PC-9 (cell line): ENCODE data around the gene MAPKAP1. TPM values are rescaled to one million over a fixed set of nuclear protein-coding genes. Genes with fewer than 3 reads are reported as not detected.

Experiments used
- BruUV-seq: library from RNA; stranded (reverse); fragments of 400-500 nt; replicated peaks from 2 replicates; lab custom pipeline; 2021; lab: Mats Ljungman, UMichigan
- CTCF ChIA-PET: fragments of 300-600 bp; sonication (Branson Sonifier 250); formaldehyde crosslinking; loops from one replicate; lab custom pipeline; 2022; ENCODE audit warnings: antibody characterized with exemption; lab: Charles Lee
- POLR2A ChIA-PET: fragments of 300-600 bp; sonication (Branson Sonifier 250); formaldehyde crosslinking; loops from one replicate; lab custom pipeline; 2022; ENCODE audit warnings: antibody characterized with exemption; ENCODE audit not compliant: unreplicated experiment; lab: Charles Lee
- DNase-seq, 2 experiments: peaks; one replicate each; pipeline versions ENCODE4 v3.0.0 to v3.0.0-alpha.2; 2015 to 2022; ENCODE audit warnings: mixed read lengths in 1 of 2
- H2AFZ ChIP-seq: fragments of 200-600 bp; sonication (generic); 2 replicates; pipeline ENCODE4 v1.8.1; 2017; ENCODE audit warnings: antibody characterized with exemption
- H3F3A ChIP-seq: fragments of 200-600 bp; sonication (generic); 2 replicates; pipeline ENCODE4 v1.8.1; 2017; ENCODE audit warnings: antibody characterized with exemption, mild to moderate bottlenecking, low read depth; ENCODE audit not compliant: insufficient read depth
- H3K27ac ChIP-seq: fragments of 200-600 bp; sonication (generic); 2 replicates; pipeline ENCODE4 v1.6.1; 2016; ENCODE audit warnings: mixed run types
- H3K27me3 ChIP-seq: fragments of 200-600 bp; sonication (generic); 2 replicates; pipeline ENCODE4 v1.6.1; 2016; ENCODE audit warnings: low read depth, mixed run types; ENCODE audit not compliant: insufficient read depth
- H3K36me3 ChIP-seq: fragments of 200-600 bp; sonication (generic); 2 replicates; pipeline ENCODE4 v1.6.1; 2016; ENCODE audit warnings: low read depth, mixed run types
- H3K4me1 ChIP-seq: fragments of 200-600 bp; sonication (generic); replicated peaks from 2 replicates; pipeline ENCODE4 v1.6.1; 2016; ENCODE audit warnings: mixed run types; ENCODE audit not compliant: insufficient read depth
- H3K4me2 ChIP-seq: fragments of 200-600 bp; sonication (generic); 2 replicates; pipeline ENCODE4 v1.6.1; 2017; ENCODE audit warnings: mixed run types
- H3K4me3 ChIP-seq: fragments of 200-600 bp; sonication (generic); 2 replicates; pipeline ENCODE4 v1.6.1; 2016; ENCODE audit warnings: mixed run types
- H3K79me2 ChIP-seq: fragments of 200-600 bp; sonication (generic); 2 replicates; pipeline ENCODE4 v1.6.1; 2017; ENCODE audit warnings: low read depth, mixed run types
- H3K9me2 ChIP-seq: fragments of 200-600 bp; sonication (generic); 2 replicates; pipeline ENCODE4 v1.8.1; 2017; ENCODE audit warnings: mild to moderate bottlenecking; ENCODE audit not compliant: insufficient read depth
- H3K9me3 ChIP-seq: fragments of 200-600 bp; sonication (generic); 2 replicates; pipeline ENCODE4 v1.8.1; 2016; ENCODE audit warnings: low read depth; ENCODE audit not compliant: insufficient read depth
- H4K20me1 ChIP-seq: fragments of 200-600 bp; sonication (generic); 2 replicates; pipeline ENCODE4 v1.8.1; 2017; ENCODE audit not compliant: insufficient read depth
- EZH2 ChIP-seq: fragments of 200-600 bp; sonication (generic); IDR thresholded peaks from 2 replicates; pipeline ENCODE4 v1.8.0; 2017; ENCODE audit warnings: antibody characterized with exemption, low read depth
- intact Hi-C: fragments of 100-400 bp; cut with micrococcal nuclease; formaldehyde crosslinking; loops from one replicate; pipeline ENCODE4 v1.10.0; 2022; ENCODE audit not compliant: unreplicated experiment
- total RNA-seq: library from RNA; stranded (reverse); gene quantifications from 2 replicates; pipeline ENCODE4 v1.2.3, GENCODE V29; 2021
- TF ChIP-seq, protein P1 (sequence below): fragments of 200-600 bp; sonication (generic); conservative IDR thresholded peaks from 2 replicates; pipeline ENCODE4 v1.6.1; 2017; ENCODE audit warnings: mixed run types, antibody characterized with exemption, mild to moderate bottlenecking, moderate library complexity

Gene MAPKAP1
- total RNA-seq, 1 experiment from 2014 or later, result 115 TPM

DNA sequence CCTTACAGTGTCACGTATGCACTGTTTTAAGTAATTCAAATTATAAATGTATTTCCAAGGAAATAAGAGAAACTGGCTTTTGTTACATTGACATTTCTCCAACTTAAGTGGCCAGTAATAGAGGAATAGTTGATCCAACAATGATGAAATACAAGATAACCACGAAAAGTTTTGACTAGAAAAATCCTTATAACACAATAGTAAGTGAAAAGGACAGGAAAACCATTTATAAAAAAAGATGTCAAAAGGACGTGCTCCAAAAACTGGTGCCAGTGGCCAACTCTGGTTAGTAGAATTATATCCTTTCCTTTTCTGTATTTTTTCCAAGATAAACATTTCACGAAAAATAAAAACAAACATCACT, 234.5 kb downstream of the MAPKAP1 start:
- Histone ChIP-seq H3K27me3 (no peaks in the 10 kb centered on the region), H4K20me1 (no peaks in the 10 kb centered on the region), H3K36me3 (0 out of 2 replicates have a peak, but pooled peaks cover under 1% of the 10 kb centered on the region), H3K4me1 (no peaks in the 10 kb centered on the region), H3F3A (no peaks in the 10 kb centered on the region), H3K9me3 (no peaks in the 10 kb centered on the region), H3K9me2 (no peaks in the 10 kb centered on the region), H3K79me2 (no peaks in the 10 kb centered on the region), H3K27ac (no peak overlapping the region), H2AFZ (no peak overlapping the region), H3K4me2 (no peak overlapping the region), H3K4me3 (no peak overlapping the region)
- no peak for DNase-seq
- CTCF ChIA-PET, result no interaction called here
- BruUV-seq, result no TSS peak
- intact Hi-C loops, result no loop called here
- POLR2A ChIA-PET, result no interaction called here
- TF ChIP-seq, protein P1, sequence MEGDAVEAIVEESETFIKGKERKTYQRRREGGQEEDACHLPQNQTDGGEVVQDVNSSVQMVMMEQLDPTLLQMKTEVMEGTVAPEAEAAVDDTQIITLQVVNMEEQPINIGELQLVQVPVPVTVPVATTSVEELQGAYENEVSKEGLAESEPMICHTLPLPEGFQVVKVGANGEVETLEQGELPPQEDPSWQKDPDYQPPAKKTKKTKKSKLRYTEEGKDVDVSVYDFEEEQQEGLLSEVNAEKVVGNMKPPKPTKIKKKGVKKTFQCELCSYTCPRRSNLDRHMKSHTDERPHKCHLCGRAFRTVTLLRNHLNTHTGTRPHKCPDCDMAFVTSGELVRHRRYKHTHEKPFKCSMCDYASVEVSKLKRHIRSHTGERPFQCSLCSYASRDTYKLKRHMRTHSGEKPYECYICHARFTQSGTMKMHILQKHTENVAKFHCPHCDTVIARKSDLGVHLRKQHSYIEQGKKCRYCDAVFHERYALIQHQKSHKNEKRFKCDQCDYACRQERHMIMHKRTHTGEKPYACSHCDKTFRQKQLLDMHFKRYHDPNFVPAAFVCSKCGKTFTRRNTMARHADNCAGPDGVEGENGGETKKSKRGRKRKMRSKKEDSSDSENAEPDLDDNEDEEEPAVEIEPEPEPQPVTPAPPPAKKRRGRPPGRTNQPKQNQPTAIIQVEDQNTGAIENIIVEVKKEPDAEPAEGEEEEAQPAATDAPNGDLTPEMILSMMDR, result no peak
- no peak for TF ChIP-seq EZH2

DNA sequence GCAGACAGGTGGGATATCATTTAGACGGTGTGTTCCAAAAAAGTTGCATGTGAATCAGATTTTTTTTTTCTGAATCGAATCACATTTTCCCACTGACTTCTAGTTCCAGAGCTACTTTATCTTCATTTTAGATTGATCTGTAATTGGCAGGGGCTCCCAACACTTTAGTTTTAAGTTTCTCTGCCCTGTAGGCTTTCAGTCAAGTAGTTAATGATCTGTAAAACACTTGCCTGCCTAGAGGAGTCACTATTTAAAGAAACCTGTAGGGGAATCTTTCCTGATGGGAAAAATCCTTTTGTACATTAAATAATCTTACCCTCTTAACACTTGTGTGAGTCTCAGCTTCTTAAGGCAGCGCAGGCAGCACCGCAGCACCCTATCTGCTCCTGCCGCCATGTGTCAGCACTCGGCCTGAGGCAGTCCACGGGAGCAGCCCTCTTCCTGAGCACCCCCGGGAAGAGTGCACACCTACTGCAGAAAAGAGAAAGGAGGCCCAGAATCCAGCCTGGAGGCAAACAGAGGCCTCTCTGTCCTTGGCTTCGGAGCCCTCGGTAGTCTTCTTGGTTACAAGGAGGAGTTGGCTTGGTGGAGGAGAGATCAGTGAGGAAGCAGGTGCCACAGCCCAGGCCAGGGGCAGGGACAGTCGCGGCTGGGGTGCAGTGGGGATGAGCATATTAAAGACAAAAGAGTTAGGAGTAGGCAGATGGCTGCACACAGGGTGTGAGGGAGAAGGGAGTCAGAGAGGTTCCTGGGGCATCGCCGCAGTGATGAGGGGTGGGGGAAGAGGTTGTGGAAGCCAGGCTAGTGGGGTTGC, 236.0 kb downstream of the MAPKAP1 start:
- no peak for TF ChIP-seq EZH2
- TF ChIP-seq, protein P1, result no peak
- no peak overlapping the region for H3K4me2 ChIP-seq
- BruUV-seq, result no TSS peak
- no peaks in the 10 kb centered on the region for H3K9me3 ChIP-seq
- ChIA-PET CTCF (no interaction called here), POLR2A (interaction anchor here (0.5 to 0.6 kb wide), 2 partner anchors 210 to 1004 kb away, joined by 3 to 6 read pairs; no protein-coding TSS in a partner anchor)
- no peaks in the 10 kb centered on the region for H3K36me3 ChIP-seq
- H3K27me3 ChIP-seq, result no peaks in the 10 kb centered on the region
- DNase-seq, result no peak
- no peaks in the 10 kb centered on the region for H4K20me1 ChIP-seq
- no peaks in the 10 kb centered on the region for H3K79me2 ChIP-seq
- H3K9me2 ChIP-seq, result no peaks in the 10 kb centered on the region
- intact Hi-C loops, result no loop called here
- H3K27ac ChIP-seq, result no peak overlapping the region
- no peaks in the 10 kb centered on the region for H3F3A ChIP-seq
- no peaks in the 10 kb centered on the region for H3K4me1 ChIP-seq
- H2AFZ ChIP-seq, result no peak overlapping the region
- no peak overlapping the region for H3K4me3 ChIP-seq

DNA sequence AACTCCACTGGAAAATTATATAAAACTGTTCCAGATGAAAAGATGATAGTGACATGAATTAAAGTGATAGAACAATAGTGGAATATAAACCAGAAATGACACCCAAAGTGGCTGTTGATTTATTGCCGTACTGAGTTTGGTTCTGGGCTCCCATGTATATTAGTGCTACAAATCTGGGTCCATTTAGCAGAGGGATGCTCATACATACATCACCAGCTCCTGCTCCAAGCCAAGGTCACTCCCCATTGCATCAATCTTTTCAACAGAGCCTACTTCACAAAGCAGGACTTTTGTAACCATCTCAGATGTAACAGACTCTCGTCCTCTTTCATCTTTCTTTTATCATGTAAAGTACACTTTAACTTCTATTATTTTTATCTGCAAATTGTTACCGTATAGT, 236.8 kb downstream of the MAPKAP1 start:
- no TSS peak for BruUV-seq
- Histone ChIP-seq H3K4me1 (no peaks in the 10 kb centered on the region), H3K36me3 (no peaks in the 10 kb centered on the region), H3K9me3 (no peaks in the 10 kb centered on the region), H3K27me3 (no peaks in the 10 kb centered on the region), H4K20me1 (no peaks in the 10 kb centered on the region), H3K4me2 (no peak overlapping the region), H3K4me3 (no peak overlapping the region), H3K27ac (no peak overlapping the region), H3K79me2 (no peaks in the 10 kb centered on the region), H3K9me2 (no peaks in the 10 kb centered on the region), H3F3A (no peaks in the 10 kb centered on the region), H2AFZ (no peak overlapping the region)
- intact Hi-C loops, result no loop called here
- CTCF ChIA-PET, result no interaction called here
- POLR2A ChIA-PET, result interaction anchor here (0.6 kb wide), 2 partner anchors 210 to 248 kb away, joined by 3 read pairs; no protein-coding TSS in a partner anchor
- DNase-seq, result no peak
- TF ChIP-seq EZH2, result no peak
- TF ChIP-seq, protein P1, result no peak
